GM23338 (cell line): ENCODE results near the gene CX3CL1. TPM values are rescaled to one million over a fixed set of nuclear protein-coding genes. Genes with fewer than 3 reads are reported as not detected.

Source experiments
- ATAC-seq: fragments of 200-7000 bp; cut with Tn5 transposase; 3 replicates; pipeline ENCODE4 v1.9.1; 2020
- DNase-seq: peaks from one replicate; pipeline ENCODE4 v3.0.0-alpha.2; 2015; ENCODE audit warnings: low spot score
- H2AFZ ChIP-seq: fragments of 200-600 bp; sonication (generic); 2 replicates; pipeline ENCODE4 v1.8.0; 2016; ENCODE audit warnings: antibody characterized with exemption, mild to moderate bottlenecking, moderate library complexity
- H3F3A ChIP-seq: fragments of 200-600 bp; sonication (generic); replicated peaks from 2 replicates; pipeline ENCODE4 v1.8.0; 2017; ENCODE audit warnings: antibody characterized with exemption, mixed run types, low read depth
- H3K27ac ChIP-seq: fragments of 200-600 bp; sonication (generic); 2 replicates; pipeline ENCODE4 v1.6.1; 2016; ENCODE audit warnings: low read depth
- H3K27me3 ChIP-seq: fragments of 200-600 bp; sonication (generic); 2 replicates; pipeline ENCODE4 v1.8.0; 2016; ENCODE audit warnings: mild to moderate bottlenecking, mixed run types, moderate library complexity; ENCODE audit not compliant: insufficient read depth
- H3K36me3 ChIP-seq: fragments of 200-600 bp; sonication (generic); 2 replicates; pipeline ENCODE4 v1.8.0; 2016; ENCODE audit warnings: mild to moderate bottlenecking; ENCODE audit not compliant: insufficient read depth
- H3K4me1 ChIP-seq: fragments of 200-600 bp; sonication (generic); 2 replicates; pipeline ENCODE4 v1.8.0; 2016; ENCODE audit warnings: mild to moderate bottlenecking, moderate library complexity; ENCODE audit not compliant: insufficient read depth
- H3K4me2 ChIP-seq: fragments of 200-600 bp; sonication (generic); 2 replicates; pipeline ENCODE4 v1.7.1; 2017; ENCODE audit warnings: mixed run types
- H3K4me3 ChIP-seq: fragments of 200-600 bp; sonication (generic); 2 replicates; pipeline ENCODE4 v1.6.1; 2016; ENCODE audit warnings: mixed run types
- H3K79me2 ChIP-seq: fragments of 200-600 bp; sonication (generic); replicated peaks from 2 replicates; pipeline ENCODE4 v1.8.0; 2017; ENCODE audit warnings: mild to moderate bottlenecking; ENCODE audit not compliant: insufficient read depth
- H3K9me2 ChIP-seq: fragments of 200-600 bp; sonication (generic); 2 replicates; pipeline ENCODE4 v1.8.0; 2017; ENCODE audit not compliant: insufficient read depth
- H4K20me1 ChIP-seq: fragments of 200-600 bp; sonication (generic); replicated peaks from 2 replicates; pipeline ENCODE4 v1.8.0; 2017; ENCODE audit warnings: mild to moderate bottlenecking; ENCODE audit not compliant: insufficient read depth
- H3K27ac Mint-ChIP-seq: 2 replicates; pipeline ENCODE4 v1.8.0; 2020; ENCODE audit warnings: inconsistent platforms, mild to moderate bottlenecking, moderate library complexity, mixed read lengths
- H3K27me3 Mint-ChIP-seq: 3 replicates; pipeline ENCODE4 v1.8.0; 2022; ENCODE audit warnings: low read depth, mild to moderate bottlenecking, moderate library complexity, mixed read lengths, inconsistent platforms; ENCODE audit not compliant: insufficient read depth, poor library complexity
- H3K36me3 Mint-ChIP-seq: 3 replicates; pipeline ENCODE4 v1.8.0; 2021; ENCODE audit warnings: low read depth, mild to moderate bottlenecking, inconsistent platforms, moderate library complexity, mixed read lengths
- H3K4me1 Mint-ChIP-seq: 3 replicates; pipeline ENCODE4 v1.8.0; 2020; ENCODE audit warnings: mild to moderate bottlenecking, inconsistent platforms, mixed read lengths
- H3K4me3 Mint-ChIP-seq: 3 replicates; pipeline ENCODE4 v1.8.0; 2021; ENCODE audit warnings: moderate library complexity, mild to moderate bottlenecking, inconsistent platforms, mixed read lengths
- H3K9me3 Mint-ChIP-seq: 3 replicates; pipeline ENCODE4 v1.8.0; 2020; ENCODE audit warnings: moderate library complexity, mild to moderate bottlenecking, inconsistent platforms, mixed read lengths
- CREB1 ChIP-seq: fragments of 250-450 bp; sonication (Bioruptor Pico); IDR thresholded peaks from 2 replicates; pipeline ENCODE4 v1.5.0; 2020; ENCODE audit warnings: low read depth, mild to moderate bottlenecking, moderate library complexity
- ETS1 ChIP-seq: IDR thresholded peaks from 2 replicates; pipeline ENCODE4 v1.6.1; 2016; ENCODE audit warnings: antibody characterized with exemption
- EZH2 ChIP-seq: fragments of 200-600 bp; sonication (generic); IDR thresholded peaks from one replicate; pipeline ENCODE4 v1.8.0; 2017; ENCODE audit warnings: antibody characterized with exemption, mild to moderate bottlenecking, low read depth; ENCODE audit not compliant: unreplicated experiment
- EZH2phosphoT487 ChIP-seq: fragments of 200-600 bp; sonication (generic); IDR thresholded peaks from one replicate; pipeline ENCODE4 v1.8.1; 2018; ENCODE audit warnings: antibody characterized with exemption; ENCODE audit not compliant: unreplicated experiment
- JUNB ChIP-seq: IDR thresholded peaks from one replicate; pipeline ENCODE4 v1.6.1; 2016; ENCODE audit warnings: antibody characterized with exemption; ENCODE audit not compliant: unreplicated experiment
- NANOG ChIP-seq: IDR thresholded peaks from 2 replicates; pipeline ENCODE4 v1.6.1; 2016; ENCODE audit warnings: antibody characterized with exemption, borderline replicate concordance
- POLR2AphosphoS5 ChIP-seq: IDR thresholded peaks from 2 replicates; pipeline ENCODE4 v1.6.1; 2016; ENCODE audit warnings: antibody characterized with exemption, low read depth
- REST ChIP-seq: IDR thresholded peaks from one replicate; pipeline ENCODE4 v1.6.1; 2018; ENCODE audit warnings: antibody characterized with exemption; ENCODE audit not compliant: unreplicated experiment
- STAT1 ChIP-seq: IDR thresholded peaks from one replicate; pipeline ENCODE4 v1.6.1; 2016; ENCODE audit warnings: antibody characterized with exemption; ENCODE audit not compliant: unreplicated experiment
- ZNF331 ChIP-seq: fragments of 250-450 bp; sonication (Bioruptor Pico); IDR thresholded peaks from 2 replicates; pipeline ENCODE4 v1.5.0; 2020; ENCODE audit warnings: low read depth, mild to moderate bottlenecking, moderate library complexity
- polyA plus RNA-seq: library from polyadenylated mRNA; unstranded; fragments of >200 nt; fragmentation: Nextera tagmentation; extraction: Ambion mirVana; gene quantifications from 2 replicates; pipeline ENCODE4 v1.2.1, GENCODE V29; 2016
- total RNA-seq: library from RNA; depleted of rRNA; stranded (reverse); fragments of >200 nt; shearing (Covaris generic); gene quantifications from 2 replicates; pipeline ENCODE4 v1.2.3, GENCODE V29; 2014
- TF ChIP-seq, protein P1 (sequence below), 2 experiments: fragments of 200-600 bp in 1 of 2; sonication (generic) in 1 of 2; conservative IDR thresholded peaks; 2 replicates each; pipeline versions ENCODE4 v1.5.1 to v1.6.1; 2016 to 2017; ENCODE audit warnings: antibody characterized with exemption in 2 of 2, low read depth in 2 of 2, mild to moderate bottlenecking in 2 of 2, moderate library complexity in 1 of 2

The CX3CL1 gene
- total and polyA plus RNA-seq, 2 experiments from 2014 or later: 0.24 to 2.8 TPM

DNA sequence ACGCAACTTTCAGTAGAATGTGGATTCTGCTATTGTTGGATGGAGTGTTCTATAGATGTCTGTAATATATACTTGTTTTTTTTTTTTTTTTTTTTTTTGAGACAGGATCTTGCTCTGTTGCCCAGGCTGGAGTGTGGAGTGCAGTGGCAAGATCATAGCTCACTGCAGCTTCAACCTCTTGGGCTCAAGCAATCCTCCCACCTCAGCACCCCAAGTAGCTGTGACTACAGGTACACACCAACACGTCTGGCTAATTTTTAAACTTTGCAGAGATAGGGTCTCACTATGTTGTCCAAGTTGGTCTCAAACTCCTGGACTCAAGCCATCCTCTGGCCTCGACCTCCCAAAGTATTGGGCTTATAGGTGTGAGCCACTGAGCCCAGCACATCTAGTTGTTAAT lies 40.9 kb upstream of the CX3CL1 start (continued):
- no peak for TF ChIP-seq REST
- TF ChIP-seq EZH2: no peak
- TF ChIP-seq STAT1: no peak
- no peak for TF ChIP-seq EZH2phosphoT487
- TF ChIP-seq CREB1 (CRISPR knock-in tag): no peak
- TF ChIP-seq POLR2AphosphoS5: no peak

- no peaks in the 10 kb centered on the region for H3F3A ChIP-seq
- H3K4me2 ChIP-seq: no peak overlapping the region
- no peaks in the 10 kb centered on the region for H4K20me1 ChIP-seq
- no peak overlapping the region for H2AFZ ChIP-seq
- DNase-seq (no peak), ATAC-seq (no peak)
- no peak overlapping the region for H3K4me3 ChIP-seq
- no peaks in the 10 kb centered on the region for H3K36me3 Mint-ChIP-seq
- no peaks in the 10 kb centered on the region; the same call in 1 of the 2 replicates for H3K27me3 ChIP-seq
- H3K27ac ChIP-seq: no peak overlapping the region
- no peak overlapping the region for H3K27ac Mint-ChIP-seq
- peaks cover 3% of the 10 kb centered on the region; the same call in 1 of the 3 replicates for H3K9me3 Mint-ChIP-seq
- H3K27me3 Mint-ChIP-seq: no peaks in the 10 kb centered on the region
- no peak overlapping the region for H3K4me3 Mint-ChIP-seq
- TF ChIP-seq ZNF331 (CRISPR knock-in tag) (no peak), JUNB (no peak), STAT1 (no peak), ETS1 (no peak), POLR2AphosphoS5 (no peak), CREB1 (CRISPR knock-in tag) (no peak)
- no peaks in the 10 kb centered on the region for H3K4me1 Mint-ChIP-seq
- no peaks in the 10 kb centered on the region for H3K79me2 ChIP-seq
- no peaks in the 10 kb centered on the region for H3K36me3 ChIP-seq
- no peaks in the 10 kb centered on the region for H3K4me1 ChIP-seq
- H3K9me2 ChIP-seq: no peaks in the 10 kb centered on the region
These were observed 38.9 kb upstream of the CX3CL1 start for GRCh38 chr16:57333402-57333801.

DNA sequence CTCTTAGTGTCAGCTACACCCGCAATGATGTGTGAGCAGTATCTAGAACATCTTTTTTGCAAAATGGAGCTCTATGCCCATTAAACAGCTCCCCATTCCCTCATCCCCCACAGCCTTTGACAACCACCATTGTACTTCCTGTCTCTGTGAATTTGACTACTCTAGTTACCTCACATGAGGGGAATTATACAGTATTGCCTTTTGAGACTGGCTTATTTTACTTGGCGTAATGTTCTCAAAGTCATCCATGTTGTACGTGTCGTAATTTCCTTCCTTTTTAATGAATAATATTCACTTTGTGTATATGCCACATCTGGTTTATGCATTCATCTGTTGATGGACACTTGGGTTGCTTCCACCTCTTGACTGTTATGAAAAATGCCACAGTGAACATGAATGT lies 36.9 kb upstream of the CX3CL1 start:
- Histone ChIP-seq H3K36me3 (no peaks in the 10 kb centered on the region), H3K9me2 (no peaks in the 10 kb centered on the region), H3K79me2 (no peaks in the 10 kb centered on the region), H3K27me3 (no peaks in the 10 kb centered on the region; the same call in 1 of the 2 replicates), H3K4me2 (no peak overlapping the region), H3F3A (no peaks in the 10 kb centered on the region), H3K4me3 (no peak overlapping the region), H3K27ac (no peak overlapping the region), H3K4me1 (no peaks in the 10 kb centered on the region), H4K20me1 (no peaks in the 10 kb centered on the region), H2AFZ (no peak overlapping the region)
- no peak for DNase-seq
- H3K4me3 Mint-ChIP-seq: no peak overlapping the region
- H3K4me1 Mint-ChIP-seq: no peaks in the 10 kb centered on the region
- no peaks in the 10 kb centered on the region for H3K36me3 Mint-ChIP-seq
- H3K9me3 Mint-ChIP-seq: peaks cover 3% of the 10 kb centered on the region; the same call in 1 of the 3 replicates
- no peaks in the 10 kb centered on the region for H3K27me3 Mint-ChIP-seq
- ATAC-seq: no peak
- H3K27ac Mint-ChIP-seq: no peak overlapping the region
- TF ChIP-seq, protein P1, sequence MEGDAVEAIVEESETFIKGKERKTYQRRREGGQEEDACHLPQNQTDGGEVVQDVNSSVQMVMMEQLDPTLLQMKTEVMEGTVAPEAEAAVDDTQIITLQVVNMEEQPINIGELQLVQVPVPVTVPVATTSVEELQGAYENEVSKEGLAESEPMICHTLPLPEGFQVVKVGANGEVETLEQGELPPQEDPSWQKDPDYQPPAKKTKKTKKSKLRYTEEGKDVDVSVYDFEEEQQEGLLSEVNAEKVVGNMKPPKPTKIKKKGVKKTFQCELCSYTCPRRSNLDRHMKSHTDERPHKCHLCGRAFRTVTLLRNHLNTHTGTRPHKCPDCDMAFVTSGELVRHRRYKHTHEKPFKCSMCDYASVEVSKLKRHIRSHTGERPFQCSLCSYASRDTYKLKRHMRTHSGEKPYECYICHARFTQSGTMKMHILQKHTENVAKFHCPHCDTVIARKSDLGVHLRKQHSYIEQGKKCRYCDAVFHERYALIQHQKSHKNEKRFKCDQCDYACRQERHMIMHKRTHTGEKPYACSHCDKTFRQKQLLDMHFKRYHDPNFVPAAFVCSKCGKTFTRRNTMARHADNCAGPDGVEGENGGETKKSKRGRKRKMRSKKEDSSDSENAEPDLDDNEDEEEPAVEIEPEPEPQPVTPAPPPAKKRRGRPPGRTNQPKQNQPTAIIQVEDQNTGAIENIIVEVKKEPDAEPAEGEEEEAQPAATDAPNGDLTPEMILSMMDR (conservative IDR thresholded peaks at IDR 0.05; ENCODE audit: low read depth in 2 of 2): no peak
- no peak for TF ChIP-seq EZH2
- TF ChIP-seq NANOG: no peak
- TF ChIP-seq JUNB: no peak
